HepG2 (cell line): ENCODE results near the gene ARRDC3. TPM values are rescaled to one million over a fixed set of nuclear protein-coding genes. Genes with fewer than 3 reads are reported as not detected.

ENCODE experiments used
- GZF1 ChIP-seq: sonication (generic); formaldehyde crosslinking; IDR thresholded peaks from 2 replicates; pipeline ENCODE4 v1.5.1; 2020; ENCODE audit warnings: mild to moderate bottlenecking, missing genetic modification reagents
- KDM3A ChIP-seq: IDR thresholded peaks from 2 replicates; pipeline ENCODE4 v1.6.1; 2018; ENCODE audit warnings: low read depth, missing compliant biosample characterization
- MBD4 ChIP-seq: IDR thresholded peaks from 2 replicates; pipeline ENCODE4 v1.6.1; 2012; ENCODE audit warnings: low read length, inconsistent platforms, borderline replicate concordance
- PAWR ChIP-seq: sonication (generic); formaldehyde crosslinking; IDR thresholded peaks from 2 replicates; pipeline ENCODE4 v1.4.0; 2020; ENCODE audit warnings: missing genetic modification reagents, mild to moderate bottlenecking, borderline replicate concordance
- SIX4 ChIP-seq: sonication (generic); formaldehyde crosslinking; IDR thresholded peaks from 2 replicates; pipeline ENCODE4 v1.4.0; 2020; ENCODE audit warnings: missing genetic modification reagents
- TFDP2 ChIP-seq: sonication (generic); formaldehyde crosslinking; IDR thresholded peaks from 2 replicates; pipeline ENCODE4 v1.4.0; 2020; ENCODE audit warnings: missing genetic modification reagents
- ZBTB8A ChIP-seq: sonication (generic); formaldehyde crosslinking; IDR thresholded peaks from 2 replicates; pipeline ENCODE4 v1.4.0; 2020; ENCODE audit warnings: mild to moderate bottlenecking, low read depth, missing genetic modification reagents, borderline replicate concordance
- ZMYM2 ChIP-seq: sonication (generic); formaldehyde crosslinking; IDR thresholded peaks from 2 replicates; pipeline ENCODE4 v1.8.0; 2022; ENCODE audit warnings: mild to moderate bottlenecking, missing genetic modification reagents
- ZNF234 ChIP-seq: sonication (generic); formaldehyde crosslinking; conservative IDR thresholded peaks from 2 replicates; pipeline ENCODE4 v1.5.1; 2020; ENCODE audit warnings: mild to moderate bottlenecking, missing genetic modification reagents
- ZNF350 ChIP-seq: sonication (generic); formaldehyde crosslinking; IDR thresholded peaks from 2 replicates; pipeline ENCODE4 v1.4.0; 2020; ENCODE audit warnings: mild to moderate bottlenecking, low read depth, missing genetic modification reagents, borderline replicate concordance
- ZNF354B ChIP-seq: sonication (generic); formaldehyde crosslinking; IDR thresholded peaks from 2 replicates; pipeline ENCODE4 v1.8.0; 2022; ENCODE audit warnings: mild to moderate bottlenecking, missing genetic modification reagents
- ZNF691 ChIP-seq: sonication (generic); formaldehyde crosslinking; IDR thresholded peaks from 2 replicates; pipeline ENCODE4 v1.4.0; 2020; ENCODE audit warnings: missing genetic modification reagents, low read depth, mild to moderate bottlenecking, borderline replicate concordance
- ZNF772 ChIP-seq: sonication (generic); formaldehyde crosslinking; IDR thresholded peaks from 2 replicates; pipeline ENCODE4 v1.5.0; 2020; ENCODE audit warnings: mild to moderate bottlenecking, missing genetic modification reagents
- ZNF781 ChIP-seq: sonication (generic); formaldehyde crosslinking; IDR thresholded peaks from 2 replicates; pipeline ENCODE4 v1.5.1; 2020; ENCODE audit warnings: borderline replicate concordance, mild to moderate bottlenecking, missing genetic modification reagents; ENCODE audit errors: not compliant biosample characterization
- ZNF816 ChIP-seq: sonication (generic); formaldehyde crosslinking; IDR thresholded peaks from 2 replicates; pipeline ENCODE4 v1.8.0; 2022; ENCODE audit warnings: missing genetic modification reagents, mild to moderate bottlenecking, borderline replicate concordance
- polyA plus RNA-seq, 8 experiments: library from polyadenylated mRNA; depleted of rRNA in 3 of 8; stranded (reverse) in 7 of 8; unstranded in 1 of 8; fragments of >200 nt; fragmentation: Illumina TruSeq in 4 of 8; extraction: Trizol in 4 of 8; gene quantifications; 2 replicates each; pipeline versions ENCODE4 v1.2.1 to v1.2.3, GENCODE V29; 2011 to 2016; ENCODE audit warnings: low read depth in 4 of 8, missing spikeins in 1 of 8, mixed read lengths in 1 of 8; ENCODE audit not compliant: insufficient read depth in 1 of 8
- total RNA-seq, 5 experiments: library from RNA; depleted of rRNA; stranded (reverse); fragments of >200 nt; fragmentation: Illumina TruSeq; extraction: Trizol; gene quantifications; 2 replicates each; pipeline ENCODE4 v1.2.3, GENCODE V29; 2016; ENCODE audit warnings: low read depth in 1 of 5
- TF ChIP-seq, protein P1 (sequence below): sonication (generic); formaldehyde crosslinking; IDR thresholded peaks from 2 replicates; pipeline ENCODE4 v1.4.0; 2020; ENCODE audit warnings: missing genetic modification reagents, borderline replicate concordance
- TF ChIP-seq, protein P2 (sequence below): sonication (generic); formaldehyde crosslinking; IDR thresholded peaks from 2 replicates; pipeline ENCODE4 v1.8.0; 2022; ENCODE audit warnings: low read depth, missing genetic modification reagents
- TF ChIP-seq, protein P3 (sequence below): sonication (generic); formaldehyde crosslinking; IDR thresholded peaks from 2 replicates; pipeline ENCODE4 v1.4.0; 2020; ENCODE audit warnings: missing genetic modification reagents, borderline replicate concordance

Gene ARRDC3
- total and polyA plus RNA-seq, 2 of the 13 experiments (the other 11 are each of a cell fraction or from before 2014, with no cell fraction given): 3.4 to 24.4 TPM

DNA sequence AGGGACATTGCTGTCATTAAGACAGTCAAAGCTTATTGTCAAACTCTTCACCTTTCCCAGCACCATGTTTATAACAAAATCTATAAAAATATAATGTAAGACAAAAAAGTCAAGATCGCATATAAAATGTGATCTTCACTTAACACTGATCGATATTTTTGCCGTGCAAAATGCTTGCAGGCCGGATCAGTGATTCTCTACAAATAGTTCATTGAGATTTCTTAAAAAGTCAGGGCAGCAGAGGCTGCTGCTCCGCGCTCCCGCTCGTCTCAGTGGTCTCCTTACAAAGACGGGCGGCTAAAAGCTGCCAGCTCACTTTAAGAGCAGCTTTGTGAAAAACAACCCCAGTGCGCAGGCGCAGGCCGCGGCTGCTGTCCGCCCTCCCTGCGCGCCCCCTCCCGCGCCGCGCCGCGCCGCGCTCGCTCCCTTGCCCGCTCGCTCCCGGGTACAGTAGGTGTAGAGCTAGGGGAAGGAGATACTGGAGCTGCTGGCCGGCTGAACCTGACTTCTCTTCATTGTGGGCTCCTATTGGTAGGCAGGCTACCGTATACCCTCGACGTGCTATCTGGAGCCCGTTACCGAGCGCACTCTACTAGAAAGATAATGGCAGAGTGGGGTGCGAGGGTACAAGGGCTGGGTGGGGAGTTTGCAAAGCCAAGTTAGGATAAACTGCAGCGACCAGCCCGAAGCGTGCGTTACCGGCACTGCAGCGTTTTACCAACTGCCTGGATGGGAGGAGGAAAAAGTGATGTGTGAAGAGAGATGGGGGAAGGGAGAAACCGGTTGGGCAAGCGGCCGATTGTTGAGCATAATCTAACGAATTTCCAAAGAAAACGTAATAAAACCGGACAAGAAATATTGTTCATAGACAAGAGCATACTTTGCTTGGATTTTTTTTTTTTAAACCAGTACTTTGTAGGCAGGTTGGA is at the start of gene ARRDC3 (continued):
- TF ChIP-seq GZF1 (peak; percentile 99), ZNF350 (CRISPR knock-in tag) (peak; percentile 61; the same call in 1 of the 2 replicates), TFDP2 (CRISPR knock-in tag) (peak; percentile 33; the same call in 1 of the 2 replicates), ZBTB8A (CRISPR knock-in tag) (no peak), ZNF234 (CRISPR knock-in tag) (no peak), KDM3A (0 out of 2 replicates have a peak, but pooled peaks have one; percentile 14), ZNF691 (CRISPR knock-in tag) (no peak; the same call in 1 of the 2 replicates), MBD4 (no peak), ZNF816 (no peak; the same call in 1 of the 2 replicates), ZMYM2 (CRISPR knock-in tag) (no peak), ZNF354B (CRISPR knock-in tag) (no peak), PAWR (no peak), ZNF781 (CRISPR knock-in tag) (peak; percentile 36), ZNF772 (CRISPR knock-in tag) (no peak), SIX4 (CRISPR knock-in tag) (no peak)
- TF ChIP-seq, protein P1, sequence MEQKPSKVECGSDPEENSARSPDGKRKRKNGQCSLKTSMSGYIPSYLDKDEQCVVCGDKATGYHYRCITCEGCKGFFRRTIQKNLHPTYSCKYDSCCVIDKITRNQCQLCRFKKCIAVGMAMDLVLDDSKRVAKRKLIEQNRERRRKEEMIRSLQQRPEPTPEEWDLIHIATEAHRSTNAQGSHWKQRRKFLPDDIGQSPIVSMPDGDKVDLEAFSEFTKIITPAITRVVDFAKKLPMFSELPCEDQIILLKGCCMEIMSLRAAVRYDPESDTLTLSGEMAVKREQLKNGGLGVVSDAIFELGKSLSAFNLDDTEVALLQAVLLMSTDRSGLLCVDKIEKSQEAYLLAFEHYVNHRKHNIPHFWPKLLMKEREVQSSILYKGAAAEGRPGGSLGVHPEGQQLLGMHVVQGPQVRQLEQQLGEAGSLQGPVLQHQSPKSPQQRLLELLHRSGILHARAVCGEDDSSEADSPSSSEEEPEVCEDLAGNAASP (CRISPR knock-in tag): no peak; the same call in 1 of the 2 replicates
- TF ChIP-seq, protein P2, sequence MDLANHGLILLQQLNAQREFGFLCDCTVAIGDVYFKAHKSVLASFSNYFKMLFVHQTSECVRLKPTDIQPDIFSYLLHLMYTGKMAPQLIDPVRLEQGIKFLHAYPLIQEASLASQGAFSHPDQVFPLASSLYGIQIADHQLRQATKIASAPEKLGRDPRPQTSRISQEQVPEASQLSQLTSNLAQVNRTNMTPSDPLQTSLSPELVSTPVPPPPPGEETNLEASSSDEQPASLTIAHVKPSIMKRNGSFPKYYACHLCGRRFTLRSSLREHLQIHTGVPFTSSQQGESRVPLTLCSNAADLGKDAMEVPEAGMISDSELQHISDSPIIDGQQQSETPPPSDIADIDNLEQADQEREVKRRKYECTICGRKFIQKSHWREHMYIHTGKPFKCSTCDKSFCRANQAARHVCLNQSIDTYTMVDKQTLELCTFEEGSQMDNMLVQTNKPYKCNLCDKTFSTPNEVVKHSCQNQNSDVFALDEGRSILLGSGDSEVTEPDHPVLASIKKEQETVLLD (CRISPR knock-in tag): peak; percentile 59; the same call in 1 of the 2 replicates
- TF ChIP-seq, protein P3, sequence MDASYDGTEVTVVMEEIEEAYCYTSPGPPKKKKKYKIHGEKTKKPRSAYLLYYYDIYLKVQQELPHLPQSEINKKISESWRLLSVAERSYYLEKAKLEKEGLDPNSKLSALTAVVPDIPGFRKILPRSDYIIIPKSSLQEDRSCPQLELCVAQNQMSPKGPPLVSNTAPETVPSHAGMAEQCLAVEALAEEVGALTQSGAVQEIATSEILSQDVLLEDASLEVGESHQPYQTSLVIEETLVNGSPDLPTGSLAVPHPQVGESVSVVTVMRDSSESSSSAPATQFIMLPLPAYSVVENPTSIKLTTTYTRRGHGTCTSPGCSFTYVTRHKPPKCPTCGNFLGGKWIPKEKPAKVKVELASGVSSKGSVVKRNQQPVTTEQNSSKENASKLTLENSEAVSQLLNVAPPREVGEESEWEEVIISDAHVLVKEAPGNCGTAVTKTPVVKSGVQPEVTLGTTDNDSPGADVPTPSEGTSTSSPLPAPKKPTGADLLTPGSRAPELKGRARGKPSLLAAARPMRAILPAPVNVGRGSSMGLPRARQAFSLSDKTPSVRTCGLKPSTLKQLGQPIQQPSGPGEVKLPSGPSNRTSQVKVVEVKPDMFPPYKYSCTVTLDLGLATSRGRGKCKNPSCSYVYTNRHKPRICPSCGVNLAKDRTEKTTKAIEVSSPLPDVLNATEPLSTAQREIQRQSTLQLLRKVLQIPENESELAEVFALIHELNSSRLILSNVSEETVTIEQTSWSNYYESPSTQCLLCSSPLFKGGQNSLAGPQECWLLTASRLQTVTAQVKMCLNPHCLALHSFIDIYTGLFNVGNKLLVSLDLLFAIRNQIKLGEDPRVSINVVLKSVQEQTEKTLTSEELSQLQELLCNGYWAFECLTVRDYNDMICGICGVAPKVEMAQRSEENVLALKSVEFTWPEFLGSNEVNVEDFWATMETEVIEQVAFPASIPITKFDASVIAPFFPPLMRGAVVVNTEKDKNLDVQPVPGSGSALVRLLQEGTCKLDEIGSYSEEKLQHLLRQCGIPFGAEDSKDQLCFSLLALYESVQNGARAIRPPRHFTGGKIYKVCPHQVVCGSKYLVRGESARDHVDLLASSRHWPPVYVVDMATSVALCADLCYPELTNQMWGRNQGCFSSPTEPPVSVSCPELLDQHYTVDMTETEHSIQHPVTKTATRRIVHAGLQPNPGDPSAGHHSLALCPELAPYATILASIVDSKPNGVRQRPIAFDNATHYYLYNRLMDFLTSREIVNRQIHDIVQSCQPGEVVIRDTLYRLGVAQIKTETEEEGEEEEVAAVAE (CRISPR knock-in tag): peak; percentile 99
